ENCODE results near the gene SLC6A3.
"Not testable (repeated sequence)": the region's sequence is repeated elsewhere in the genome, so short reads cannot be mapped to it uniquely, and the experiment has no call there.

SLC6A3 gene

GRCh38 chr5:1387059-1387755 is 58.0 kb downstream of the SLC6A3 start:
- no peak for DNase-seq (ENCODE audit: low read depth in 2 of 2)

- peak; percentile 43 for DNase-seq (ENCODE audit: low read depth in 2 of 2)
Measured at GRCh38 chr5:1386274-1386717, 58.9 kb downstream of the SLC6A3 start.

- DNase-seq (ENCODE audit: low read depth in 2 of 2) = peak; percentile 71 to 74
Measured at GRCh38 chr5:1385395-1386273, 59.6 kb downstream of the SLC6A3 start.

- DNase-seq (ENCODE audit: low read depth in 2 of 2) = no peak
Measured at GRCh38 chr5:1384521-1384920, 60.7 kb downstream of the SLC6A3 start.

- DNase-seq (ENCODE audit: low read depth in 2 of 2) = no peak
Measured at GRCh38 chr5:1383886-1384401, 61.3 kb downstream of the SLC6A3 start.

- no peak for DNase-seq (ENCODE audit: low read depth in 2 of 2)
Measured at GRCh38 chr5:1383344-1383743, 61.9 kb downstream of the SLC6A3 start.

GRCh38 chr5:1382248-1382700 is 63.0 kb downstream of the SLC6A3 start:
- no peak for DNase-seq (ENCODE audit: low read depth in 2 of 2)

- no peak for DNase-seq (ENCODE audit: low read depth in 2 of 2)
Measured at GRCh38 chr5:1381370-1382247, 63.6 kb downstream of the SLC6A3 start.

- no peak for DNase-seq (ENCODE audit: low read depth in 2 of 2)
Measured at GRCh38 chr5:1380910-1381309, 64.3 kb downstream of the SLC6A3 start.

GRCh38 chr5:1380011-1380817 is 65.0 kb downstream of the SLC6A3 start:
- peak; percentile 26 to 27 for DNase-seq (ENCODE audit: low read depth in 2 of 2)

GRCh38 chr5:1378866-1379659 is 66.2 kb downstream of the SLC6A3 start:
- no peak for DNase-seq (ENCODE audit: low read depth in 2 of 2)

GRCh38 chr5:1378096-1378495 is 67.1 kb downstream of the SLC6A3 start:
- no peak for DNase-seq (ENCODE audit: low read depth in 2 of 2)

GRCh38 chr5:1376981-1377380 is 68.3 kb downstream of the SLC6A3 start:
- DNase-seq (ENCODE audit: low read depth in 2 of 2) = no peak

GRCh38 chr5:1375871-1376810 is 69.1 kb downstream of the SLC6A3 start:
- no peak for DNase-seq (ENCODE audit: low read depth in 2 of 2)

GRCh38 chr5:1374679-1375055 is 70.6 kb downstream of the SLC6A3 start:
- no peak for DNase-seq (ENCODE audit: low read depth in 2 of 2)

GRCh38 chr5:1374030-1374678 is 71.1 kb downstream of the SLC6A3 start:
- no peak for DNase-seq (ENCODE audit: low read depth in 2 of 2)

- not testable (repeated sequence) for DNase-seq (ENCODE audit: low read depth in 2 of 2)
Measured at GRCh38 chr5:1371972-1372342, 73.3 kb downstream of the SLC6A3 start.

GRCh38 chr5:1371218-1371971 is 73.8 kb downstream of the SLC6A3 start:
- DNase-seq (ENCODE audit: low read depth in 2 of 2) = no peak
